Activated CD8-positive, alpha-beta memory T cell treated with anti-CD3 and anti-CD28 coated beads, Interleukin-2, amount 50 U/mL, for 24 hours (primary cell): ENCODE results near the gene JAKMIP3.
A peak's percentile ranks its signal among the peaks of the same experiment; 100 is the strongest.

Source experiments
- DNase-seq: peaks from one replicate; pipeline ENCODE4 v3.0.0-alpha.2; 2020; ENCODE audit errors: extremely low read depth

The JAKMIP3 gene

DNA sequence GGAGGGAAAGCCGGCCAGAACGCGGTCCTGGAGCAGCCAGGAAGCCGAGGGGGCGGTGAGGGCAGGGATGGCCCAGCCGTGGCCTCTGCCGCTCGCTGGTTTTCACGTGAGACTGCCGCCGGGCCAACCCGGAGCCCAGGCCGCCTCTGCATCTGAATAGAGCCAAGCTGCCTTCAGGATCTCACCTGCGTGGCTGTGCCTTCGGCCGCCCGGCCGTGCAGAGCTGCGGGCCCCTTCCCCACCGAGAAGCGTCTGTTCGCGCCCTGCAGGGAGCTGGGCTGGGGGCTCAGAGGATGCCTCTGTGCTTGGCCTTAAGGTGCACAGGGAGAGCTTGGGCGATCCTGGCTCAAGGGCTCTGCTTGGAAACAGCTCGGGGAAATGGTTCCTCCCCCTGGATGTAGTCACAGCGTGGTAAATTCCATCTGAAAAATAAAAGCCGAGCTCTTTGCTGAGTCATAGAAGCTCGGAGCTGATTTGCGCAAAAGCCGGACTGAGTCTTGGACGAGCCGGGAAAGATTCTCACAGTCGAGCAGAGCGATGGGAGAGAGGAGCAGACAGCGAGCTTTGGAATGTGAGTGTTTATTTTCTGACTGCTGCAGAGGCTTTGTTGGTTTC, at the start of gene JAKMIP3:
TSS of gene JAKMIP3 (plus strand) at position 456 of the 615 bp plus-strand sequence. CDS start 38,863 bp downstream, outside the sequence.
- no peak for DNase-seq

DNA sequence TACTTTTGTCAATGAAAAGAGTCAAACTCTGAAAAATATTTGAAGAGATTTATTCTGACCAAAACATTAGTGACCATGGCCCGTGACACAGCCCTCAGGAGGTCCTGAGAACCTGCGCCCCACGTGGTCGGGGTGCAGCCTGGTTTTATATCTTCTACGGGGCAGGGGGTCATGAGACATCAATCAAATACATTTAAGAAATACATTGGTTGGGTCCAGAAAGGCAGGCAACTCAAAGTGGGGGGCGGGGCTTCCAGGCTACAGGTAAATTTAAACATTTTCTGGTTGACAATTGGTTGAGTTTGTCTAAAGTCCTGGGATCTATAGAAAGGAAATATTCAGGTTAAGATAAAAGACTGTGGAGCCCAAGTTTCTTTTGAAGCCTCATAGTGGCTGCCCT, 49.2 kb upstream of the JAKMIP3 start:
- DNase-seq: no peak

DNA sequence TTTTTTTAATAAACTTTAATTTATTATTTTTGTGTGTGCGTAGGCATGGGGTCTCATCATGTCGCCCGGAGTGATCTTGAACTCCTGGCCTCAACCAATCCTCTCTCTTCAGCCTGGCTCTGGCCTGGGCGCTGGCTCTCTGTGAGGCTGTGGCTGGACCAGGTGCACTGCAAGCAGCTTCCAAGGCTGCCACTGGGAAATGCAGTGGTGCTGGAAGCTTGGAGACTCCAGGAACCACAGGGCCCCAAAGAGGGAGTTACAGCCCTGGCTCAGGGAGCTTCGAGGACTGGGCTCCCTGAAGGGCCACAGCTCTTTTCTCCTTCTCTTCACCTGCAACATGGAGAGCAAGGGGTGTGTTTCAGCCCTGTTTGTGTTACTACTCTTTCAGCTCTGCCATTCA, 47.3 kb upstream of the JAKMIP3 start:
- DNase-seq: no peak

DNA sequence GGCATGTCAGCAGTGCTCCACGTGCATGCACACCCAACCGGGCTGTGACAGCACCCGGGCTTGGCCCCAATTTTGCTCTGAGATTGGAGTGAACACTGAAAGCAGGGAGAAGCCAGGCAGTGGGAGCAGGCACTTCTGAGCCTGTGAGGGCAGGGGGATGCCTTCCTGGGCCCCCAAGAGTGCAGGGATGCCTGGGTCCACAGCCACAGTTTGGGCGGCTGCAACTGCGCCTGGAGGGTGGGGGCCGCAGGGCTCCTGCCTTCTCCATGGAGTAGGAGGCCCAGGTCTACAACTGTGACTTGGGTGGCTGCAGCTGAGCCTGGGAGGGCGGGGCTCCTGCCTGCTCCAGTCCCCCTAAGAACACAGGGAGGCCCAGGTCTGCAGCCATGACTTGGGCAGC, 46.4 kb upstream of the JAKMIP3 start:
- no peak for DNase-seq

DNA sequence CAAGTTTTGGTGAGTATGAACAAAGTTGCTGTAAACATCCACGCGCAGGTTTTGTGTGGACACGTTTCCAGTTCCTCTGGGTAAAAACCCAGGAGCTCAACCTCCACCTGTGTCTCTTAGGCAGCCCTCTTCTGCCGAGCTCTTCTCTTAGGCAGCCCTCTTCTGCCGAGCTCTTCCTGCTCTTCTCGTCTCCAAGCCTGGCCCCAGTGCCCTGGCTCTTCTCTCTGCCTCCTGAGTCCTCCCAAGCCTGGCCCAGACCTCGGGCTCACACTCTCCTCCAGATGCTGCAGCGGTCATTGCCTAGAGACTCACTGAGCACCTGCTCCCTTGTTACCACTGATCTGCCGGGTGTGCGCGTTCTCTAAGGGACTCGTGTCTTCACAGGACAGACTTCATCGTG, 45.3 kb upstream of the JAKMIP3 start:
- DNase-seq: no peak

DNA sequence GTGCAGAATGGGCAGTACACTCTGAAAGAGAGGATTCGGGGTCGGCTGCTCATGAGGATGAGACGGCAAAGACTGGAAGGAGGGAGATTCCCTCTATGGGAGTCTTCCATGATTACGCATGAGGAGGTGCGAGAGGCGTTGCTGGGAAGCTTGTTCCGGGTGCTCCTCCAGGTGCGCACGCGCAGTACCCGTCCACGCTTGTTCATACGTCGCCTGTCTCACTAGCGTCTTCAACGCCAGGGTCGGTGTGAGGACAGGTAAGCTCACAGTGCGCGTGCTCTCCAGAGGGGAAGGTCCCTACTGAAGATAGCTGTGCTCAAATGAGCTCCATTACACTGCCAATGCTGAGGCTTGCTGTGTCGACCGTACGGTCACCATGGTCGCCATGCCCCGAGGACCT, 44.7 kb upstream of the JAKMIP3 start:
- no peak for DNase-seq

DNA sequence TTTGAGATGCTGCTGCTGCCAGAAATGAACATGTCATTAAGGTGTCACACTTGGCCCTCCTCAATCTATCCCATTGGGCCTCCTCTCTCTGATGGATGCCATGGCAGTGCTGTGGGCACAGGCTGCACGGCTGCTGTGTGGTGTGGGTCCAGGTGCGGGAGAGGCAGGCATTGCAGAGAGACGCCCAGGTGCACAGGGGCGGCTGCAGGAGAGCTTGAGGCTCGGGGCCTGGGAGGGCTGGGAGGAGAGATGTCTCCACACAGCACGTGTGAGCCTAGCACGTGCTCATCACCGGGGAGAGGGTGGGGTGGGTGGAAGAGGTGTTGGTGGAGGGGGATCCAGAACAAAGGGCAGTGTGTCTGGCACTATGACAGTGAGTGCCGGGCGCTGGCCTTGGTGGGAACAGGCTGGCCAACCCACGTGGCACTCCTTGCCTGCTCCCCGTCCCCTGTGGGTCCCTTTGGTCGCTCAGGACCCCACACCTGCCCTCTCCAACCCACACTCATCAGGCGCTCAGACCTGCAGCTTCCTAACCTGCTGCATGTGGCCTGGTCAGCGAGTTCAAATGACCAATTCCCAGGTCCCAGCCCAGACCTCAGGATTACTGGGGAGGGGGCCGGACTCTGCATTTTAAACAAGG, 44.1 kb upstream of the JAKMIP3 start:
- no peak for DNase-seq

DNA sequence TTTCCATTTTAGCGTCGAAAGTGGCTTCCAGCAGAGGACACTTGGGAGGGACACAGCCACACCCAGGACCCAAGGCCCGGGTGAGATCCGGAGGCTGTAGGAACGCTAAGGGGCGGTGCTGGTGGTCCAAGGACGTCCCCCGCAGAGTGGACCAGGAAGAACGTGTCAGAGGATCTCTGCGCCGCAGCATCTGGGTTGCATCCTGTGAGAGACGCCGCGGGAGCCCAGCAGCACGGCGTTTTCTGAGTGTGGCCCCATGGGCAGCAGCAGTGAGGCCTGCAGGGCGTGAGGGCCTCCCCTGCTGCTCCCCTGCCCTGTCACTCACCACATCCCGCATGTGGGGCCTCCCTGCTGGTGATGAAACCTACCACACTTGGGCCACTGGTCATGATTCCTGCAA, 43.5 kb upstream of the JAKMIP3 start:
- no peak for DNase-seq

DNA sequence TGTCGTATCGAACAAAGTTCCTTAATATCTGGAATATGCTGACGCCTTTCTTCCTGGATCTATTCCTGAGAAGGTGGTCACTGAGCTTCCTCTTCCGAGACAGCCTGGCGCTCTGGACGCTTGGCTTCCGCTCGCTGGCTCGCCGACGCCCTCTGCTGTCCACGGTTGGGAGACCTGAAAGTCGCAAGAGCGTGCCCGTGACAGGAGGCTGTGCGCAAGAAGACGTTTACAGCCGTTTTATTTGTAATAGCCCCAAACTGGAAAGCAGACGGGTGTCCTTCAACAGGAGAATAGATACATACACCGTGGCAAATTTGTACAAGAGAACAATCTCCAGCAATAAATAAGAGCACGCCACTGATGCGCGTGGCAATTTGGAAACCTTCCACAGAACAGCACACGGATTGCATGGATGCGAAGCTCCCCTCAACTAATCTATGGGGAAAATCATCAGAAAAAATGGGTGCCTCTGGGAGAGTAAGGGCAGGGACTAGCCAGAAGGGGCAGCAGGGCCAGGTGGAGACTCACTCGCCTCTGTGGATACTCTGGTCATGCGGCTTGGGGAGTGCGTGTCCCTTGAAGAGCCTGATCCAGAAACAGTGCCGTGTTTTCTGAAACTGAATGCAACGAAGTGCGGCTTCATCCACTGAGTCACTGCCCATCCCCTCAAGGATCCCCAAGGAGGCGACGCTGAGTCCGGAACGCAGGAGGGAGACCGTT, 42.5 kb upstream of the JAKMIP3 start:
- DNase-seq: peak; percentile 28

DNA sequence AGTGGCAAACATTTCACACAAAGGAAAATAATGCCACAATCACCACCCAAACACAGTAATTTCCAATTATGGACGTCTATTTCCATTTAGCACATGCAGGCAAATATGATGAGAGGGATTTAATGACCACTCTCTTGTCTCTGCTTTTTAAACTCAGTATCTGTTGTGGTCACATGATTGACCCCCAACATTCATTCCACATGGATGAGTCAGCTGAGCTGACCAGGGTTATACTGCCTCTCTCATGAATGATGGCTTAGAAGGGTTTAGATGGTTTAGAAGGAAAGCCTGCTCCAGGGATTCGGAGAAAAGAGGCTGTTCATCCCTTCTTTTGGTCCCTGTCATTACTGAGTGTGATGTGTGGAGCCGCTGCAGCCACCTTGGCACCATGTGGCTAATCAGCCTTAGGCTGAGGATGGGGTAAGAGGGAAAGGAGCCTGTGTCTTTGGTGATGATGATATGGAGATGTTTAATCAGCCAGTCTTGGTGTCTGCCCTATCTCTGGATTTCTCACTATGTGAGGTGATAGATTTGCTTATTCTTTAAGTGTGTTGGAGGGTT, 38.2 kb upstream of the JAKMIP3 start:
- DNase-seq: no peak

DNA sequence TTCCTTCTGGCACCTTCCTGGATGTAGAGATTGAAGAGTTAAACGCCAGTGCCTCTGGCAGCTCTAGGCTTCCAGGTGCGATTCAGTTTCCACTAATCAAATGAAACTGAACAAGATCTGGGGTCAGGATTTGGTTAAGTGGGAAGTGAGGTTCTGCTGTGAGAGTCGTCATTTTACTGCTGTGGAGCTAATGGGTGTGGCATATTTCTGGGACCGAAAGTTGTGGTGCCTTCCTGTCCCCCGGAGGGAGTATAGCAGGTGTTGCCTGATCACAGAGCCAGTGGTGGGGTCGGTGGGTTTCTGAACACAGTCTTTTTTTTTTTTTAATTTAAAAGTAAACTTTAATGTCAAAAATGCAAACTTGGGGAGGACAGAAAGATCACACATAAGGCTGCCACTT, 37.0 kb upstream of the JAKMIP3 start:
- DNase-seq: no peak

DNA sequence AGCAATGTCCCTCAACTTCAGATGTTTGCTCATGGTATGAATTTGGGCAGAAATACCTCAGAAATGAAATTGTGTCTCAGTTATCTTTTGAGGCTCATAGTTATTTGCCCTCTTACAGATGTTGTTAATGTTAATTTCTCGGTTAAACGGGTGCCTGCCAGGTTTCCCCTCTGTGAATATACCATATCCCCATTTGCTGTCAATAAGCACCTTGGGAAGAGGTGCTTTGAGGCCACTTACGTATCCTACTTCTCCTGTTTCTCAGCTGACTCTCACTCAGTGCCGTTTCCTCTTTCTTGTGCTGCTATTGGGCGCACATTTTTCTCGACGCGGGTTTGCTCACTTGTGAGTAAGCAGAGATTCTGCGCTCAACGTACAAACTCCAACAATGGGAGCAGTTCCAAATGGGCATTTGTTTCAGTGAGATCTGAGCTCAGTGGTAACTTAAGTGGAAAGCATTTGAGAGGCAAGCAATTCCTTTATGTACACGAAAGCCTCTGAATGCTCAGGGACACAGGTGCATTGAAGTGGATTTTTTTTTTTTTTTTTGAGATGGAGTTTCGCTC, 34.8 kb upstream of the JAKMIP3 start:
- DNase-seq: no peak

DNA sequence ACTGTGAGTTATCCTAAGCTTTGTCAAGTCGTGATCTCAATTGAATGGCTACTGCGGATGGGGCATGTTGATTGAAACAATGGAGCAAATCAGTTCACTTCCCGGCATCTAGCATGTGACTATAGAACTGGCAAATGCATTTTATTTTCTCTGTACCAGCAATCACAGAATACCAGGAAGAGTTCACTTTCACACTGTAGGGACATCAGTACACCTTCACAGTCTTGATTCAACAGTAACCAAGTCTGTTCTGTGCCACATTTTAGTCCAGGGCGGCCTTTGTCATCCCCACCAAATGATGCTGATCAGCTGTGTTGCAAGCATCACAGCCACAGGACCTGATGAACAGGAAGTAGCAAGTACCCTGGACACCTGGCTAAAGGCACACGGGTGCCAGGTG, 32.1 kb upstream of the JAKMIP3 start:
- DNase-seq: no peak

DNA sequence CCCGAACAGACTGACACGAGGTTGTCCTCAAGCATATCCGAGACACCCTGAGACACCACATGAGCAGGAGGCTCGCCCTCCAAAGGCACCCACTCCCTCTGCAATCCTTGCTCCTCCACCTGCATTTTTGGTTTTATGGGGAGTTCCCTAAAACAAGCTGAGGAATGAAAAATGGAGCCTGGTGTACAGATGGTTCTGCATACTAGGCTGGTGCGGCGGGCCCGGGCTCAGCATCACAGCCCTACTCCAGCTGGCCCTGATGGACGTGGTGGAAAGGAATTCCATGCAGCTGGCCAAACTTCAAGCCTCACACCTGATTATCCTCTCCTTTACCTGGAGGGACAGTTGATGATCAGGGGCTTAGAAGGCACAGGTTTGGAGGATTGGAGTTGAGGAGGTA, 30.3 kb upstream of the JAKMIP3 start:
- no peak for DNase-seq

DNA sequence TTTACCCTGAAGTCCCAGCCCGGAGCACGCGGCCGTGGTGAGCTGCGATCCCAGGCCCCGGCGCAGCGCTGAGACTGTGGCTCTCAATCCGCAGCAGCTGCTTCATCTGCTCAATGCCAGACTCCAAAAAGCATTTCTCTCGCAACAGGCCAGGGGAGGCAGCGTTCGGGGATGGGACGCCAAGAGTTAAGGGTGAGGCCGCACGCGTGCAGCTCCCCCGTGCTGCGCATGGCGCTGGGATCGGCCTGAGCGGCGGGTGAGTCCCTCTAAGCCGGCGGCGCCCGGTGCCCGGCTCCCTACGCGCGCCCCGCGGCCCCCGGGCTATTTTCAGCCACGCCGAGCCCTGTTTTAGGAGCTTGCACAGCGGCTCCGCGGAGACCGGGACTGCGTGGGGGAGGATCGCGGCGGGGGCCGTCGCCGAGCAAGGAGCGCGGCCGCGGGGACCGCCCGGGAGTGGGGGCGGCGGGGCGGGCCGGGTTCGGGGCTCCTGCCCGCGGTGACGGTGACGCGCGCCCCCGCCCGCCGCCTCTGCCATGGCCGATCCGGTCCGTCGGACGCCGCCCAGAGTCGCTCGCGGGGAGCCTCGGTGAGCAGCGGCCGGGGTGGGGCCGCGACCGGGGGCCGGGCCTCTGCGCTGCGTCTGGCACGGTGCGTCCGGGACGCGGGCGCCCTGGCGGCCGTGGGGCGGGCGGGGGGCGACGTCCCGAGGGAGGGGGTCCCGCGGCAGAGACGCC, 29.4 kb upstream of the JAKMIP3 start:
- DNase-seq: no peak

DNA sequence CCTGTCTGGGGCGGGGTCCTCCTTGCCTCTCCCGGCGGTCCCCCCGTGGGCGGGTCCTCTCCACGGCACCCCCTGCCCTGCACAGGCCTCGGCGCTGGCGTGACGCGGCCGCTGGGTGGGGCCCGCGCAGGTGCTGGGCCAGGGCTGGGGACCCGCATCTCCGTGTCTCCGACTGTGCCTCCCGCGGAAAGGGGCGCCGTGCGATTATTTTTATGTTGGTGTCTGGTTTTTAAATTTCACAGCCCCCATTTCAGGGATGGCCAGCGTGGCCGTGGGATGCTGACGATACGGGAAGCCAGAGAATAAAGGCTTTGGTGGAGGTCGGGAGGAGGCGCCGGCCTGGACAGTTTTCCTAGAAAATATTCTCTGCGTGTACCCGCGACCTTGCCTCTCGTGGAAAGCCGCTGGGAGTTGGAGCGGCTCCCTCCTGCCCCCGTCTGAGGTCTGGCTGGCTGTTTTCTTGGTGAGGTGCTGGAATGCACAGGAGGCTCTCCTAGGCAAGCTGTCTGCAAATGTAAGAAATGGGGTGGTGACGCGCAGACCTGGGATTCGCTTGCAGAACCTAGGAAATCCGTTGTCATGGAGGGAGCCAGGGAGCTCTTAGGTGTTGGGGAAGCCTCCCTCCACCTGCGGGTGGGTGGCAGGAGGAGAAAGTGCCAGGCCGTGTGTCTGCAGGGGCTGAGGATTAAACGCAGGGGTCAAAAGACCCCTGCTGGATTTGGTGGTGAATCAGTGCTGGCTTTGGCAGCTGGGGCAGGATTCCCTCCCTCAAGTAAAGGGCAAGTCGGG, 28.7 kb upstream of the JAKMIP3 start:
- no peak for DNase-seq

DNA sequence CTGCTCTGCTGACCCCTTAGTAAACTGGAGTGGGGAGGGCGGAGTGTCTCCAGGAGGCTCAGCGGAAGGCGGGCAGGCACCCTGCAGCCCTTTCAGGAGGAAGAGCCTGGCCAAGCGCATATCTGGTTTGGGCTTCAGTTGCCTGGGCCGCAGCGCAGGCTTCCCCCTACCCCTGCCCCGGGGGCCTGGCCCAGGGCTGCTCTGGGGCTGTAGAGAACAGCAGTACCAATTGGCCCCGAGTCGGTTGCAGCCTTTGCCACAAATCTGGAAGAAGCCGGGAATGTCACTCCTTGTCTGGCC, 28.1 kb upstream of the JAKMIP3 start:
- DNase-seq: no peak

DNA sequence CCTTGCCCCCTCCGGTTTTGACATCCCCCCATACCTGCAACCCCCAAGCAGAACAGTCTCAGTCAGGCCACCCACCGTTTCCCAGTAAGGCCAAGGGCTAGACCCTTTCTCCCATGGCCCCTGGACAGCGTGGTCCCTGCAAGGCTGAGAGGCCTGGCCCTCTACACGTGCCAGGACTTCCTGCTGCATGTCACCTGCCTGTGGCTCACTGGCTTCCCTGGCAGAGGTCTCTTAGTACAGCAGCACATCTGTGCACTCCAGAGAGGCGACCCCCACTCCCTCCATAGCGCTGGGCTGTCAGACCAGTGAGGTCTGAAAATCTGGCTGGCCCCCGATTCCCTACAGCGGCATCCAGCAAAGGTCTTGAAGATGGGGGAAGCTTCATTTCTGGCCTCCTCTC, 26.4 kb upstream of the JAKMIP3 start:
- no peak for DNase-seq

DNA sequence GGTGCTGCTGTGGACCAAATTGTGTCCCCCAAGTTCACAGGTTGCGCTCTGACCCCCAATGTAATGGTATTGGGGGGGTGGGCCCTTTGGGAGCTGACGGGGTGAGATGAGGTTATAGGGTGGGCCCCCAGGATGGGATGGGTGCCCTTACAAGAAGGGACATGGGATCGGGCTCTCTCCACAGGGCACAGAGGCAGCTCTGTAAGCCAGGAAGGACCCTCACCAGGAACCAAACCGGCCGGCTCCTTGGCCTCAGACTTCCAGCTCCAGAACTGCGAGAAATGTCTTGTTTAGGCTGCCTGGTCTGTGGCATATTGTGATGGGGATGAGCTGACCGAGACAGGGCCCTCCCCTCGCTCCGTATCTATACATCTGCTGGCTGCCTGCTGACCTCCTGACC, 25.7 kb upstream of the JAKMIP3 start:
- DNase-seq: no peak

DNA sequence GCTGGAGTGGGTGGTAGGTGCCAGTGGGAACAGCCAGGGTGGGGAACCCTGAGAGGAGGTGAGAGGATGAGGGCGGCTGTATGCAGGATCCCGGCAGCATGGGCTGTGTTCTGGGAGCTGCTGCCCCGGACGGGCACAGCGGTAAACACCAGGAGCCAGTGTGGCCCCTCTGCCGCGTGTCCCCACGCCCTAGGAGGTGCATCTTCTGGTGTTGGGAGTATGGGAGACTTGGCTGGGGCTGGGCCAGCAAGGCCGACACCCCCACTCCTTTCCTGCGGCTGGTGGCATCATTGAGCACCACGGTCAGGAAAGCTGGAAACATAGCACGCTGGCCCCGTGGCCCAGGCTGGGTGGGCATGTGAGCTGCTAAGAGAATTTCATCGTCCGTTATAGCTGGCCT, 24.4 kb upstream of the JAKMIP3 start:
- no peak for DNase-seq
